Measurements from ENCODE around the gene HMCN1.

Gene HMCN1

GRCh38 chr1:185759061-185759460 is 24.9 kb downstream of the HMCN1 start:
- H3K27ac ChIP-seq (ENCODE audit: poor library complexity, severe bottlenecking): no peak overlapping the region
- H3K9me3 ChIP-seq (ENCODE audit: severe bottlenecking): no peaks in the 10 kb centered on the region
- no peak for DNase-seq (ENCODE audit: low spot score)
- H3K36me3 ChIP-seq (ENCODE audit: low read depth): no peaks in the 10 kb centered on the region
- no peak for ATAC-seq (ENCODE audit: low read depth)
- TF ChIP-seq CTCF (IDR thresholded peaks at IDR 0.05; ENCODE audit: poor library complexity, severe bottlenecking): no peak
- H3K27me3 ChIP-seq (ENCODE audit: insufficient read depth, poor library complexity, severe bottlenecking): no peaks in the 10 kb centered on the region
- H3K4me3 ChIP-seq (ENCODE audit: severe bottlenecking): no peak overlapping the region
- no peaks in the 10 kb centered on the region for H3K4me1 ChIP-seq (ENCODE audit: insufficient read depth, poor library complexity, severe bottlenecking)

GRCh38 chr1:185761841-185762240 is 27.6 kb downstream of the HMCN1 start:
- no peak overlapping the region for H3K4me3 ChIP-seq (ENCODE audit: severe bottlenecking)
- H3K9me3 ChIP-seq (ENCODE audit: severe bottlenecking): no peaks in the 10 kb centered on the region
- DNase-seq (ENCODE audit: low spot score) (no peak), ATAC-seq (ENCODE audit: low read depth) (no peak)
- H3K27ac ChIP-seq (ENCODE audit: poor library complexity, severe bottlenecking): no peak overlapping the region
- H3K36me3 ChIP-seq (ENCODE audit: low read depth): no peaks in the 10 kb centered on the region
- H3K27me3 ChIP-seq (ENCODE audit: insufficient read depth, poor library complexity, severe bottlenecking): no peaks in the 10 kb centered on the region
- no peaks in the 10 kb centered on the region for H3K4me1 ChIP-seq (ENCODE audit: insufficient read depth, poor library complexity, severe bottlenecking)
- TF ChIP-seq CTCF (IDR thresholded peaks at IDR 0.05; ENCODE audit: poor library complexity, severe bottlenecking): no peak

GRCh38 chr1:185767508-185768120 is 33.4 kb downstream of the HMCN1 start:
- ATAC-seq (ENCODE audit: low read depth): no peak

GRCh38 chr1:185768371-185768770 is 34.2 kb downstream of the HMCN1 start:
- Histone ChIP-seq H3K4me3 (ENCODE audit: severe bottlenecking) (no peak overlapping the region), H3K9me3 (ENCODE audit: severe bottlenecking) (no peaks in the 10 kb centered on the region), H3K27me3 (ENCODE audit: insufficient read depth, poor library complexity, severe bottlenecking) (no peaks in the 10 kb centered on the region), H3K4me1 (ENCODE audit: insufficient read depth, poor library complexity, severe bottlenecking) (no peaks in the 10 kb centered on the region), H3K27ac (ENCODE audit: poor library complexity, severe bottlenecking) (no peak overlapping the region), H3K36me3 (ENCODE audit: low read depth) (no peaks in the 10 kb centered on the region)
- DNase-seq (ENCODE audit: low spot score) (no peak), ATAC-seq (ENCODE audit: low read depth) (no peak; the same call in 2 of the 3 replicates)
- no peak for TF ChIP-seq CTCF (IDR thresholded peaks at IDR 0.05; ENCODE audit: poor library complexity, severe bottlenecking)

More at GRCh38 chr1:185767508-185768120, 33.4 kb downstream of the HMCN1 start:
- Histone ChIP-seq H3K4me3 (ENCODE audit: severe bottlenecking) (no peak overlapping the region), H3K36me3 (ENCODE audit: low read depth) (no peaks in the 10 kb centered on the region), H3K4me1 (ENCODE audit: insufficient read depth, poor library complexity, severe bottlenecking) (no peaks in the 10 kb centered on the region), H3K27ac (ENCODE audit: poor library complexity, severe bottlenecking) (no peak overlapping the region), H3K9me3 (ENCODE audit: severe bottlenecking) (no peaks in the 10 kb centered on the region), H3K27me3 (ENCODE audit: insufficient read depth, poor library complexity, severe bottlenecking) (no peaks in the 10 kb centered on the region)
- no peak for DNase-seq (ENCODE audit: low spot score)
- TF ChIP-seq CTCF (IDR thresholded peaks at IDR 0.05; ENCODE audit: poor library complexity, severe bottlenecking): no peak

- ATAC-seq (ENCODE audit: low read depth) (no peak), DNase-seq (ENCODE audit: low spot score) (no peak)
- no peaks in the 10 kb centered on the region for H3K36me3 ChIP-seq (ENCODE audit: low read depth)
- H3K27ac ChIP-seq (ENCODE audit: poor library complexity, severe bottlenecking): no peak overlapping the region
- TF ChIP-seq CTCF (IDR thresholded peaks at IDR 0.05; ENCODE audit: poor library complexity, severe bottlenecking): no peak
- no peaks in the 10 kb centered on the region for H3K27me3 ChIP-seq (ENCODE audit: insufficient read depth, poor library complexity, severe bottlenecking)
- no peaks in the 10 kb centered on the region for H3K4me1 ChIP-seq (ENCODE audit: insufficient read depth, poor library complexity, severe bottlenecking)
- no peaks in the 10 kb centered on the region for H3K9me3 ChIP-seq (ENCODE audit: severe bottlenecking)
- no peak overlapping the region for H3K4me3 ChIP-seq (ENCODE audit: severe bottlenecking)
Measured at GRCh38 chr1:185769136-185769535, 34.9 kb downstream of the HMCN1 start.

All from RWPE2 (cell line).